NCI-H1105 treated with DMSO at 0.1 percent for 48 hours (cell line): Measurements from ENCODE around the gene ASAH2B.

Experiments used
- DNase-seq: peaks from one replicate; lab custom pipeline; 2025; lab: John Stamatoyannopoulos, UW

The ASAH2B gene

GRCh38 chr10:50798297-50798696 is 58.6 kb downstream of the ASAH2B start:
- DNase-seq: no peak

DNA sequence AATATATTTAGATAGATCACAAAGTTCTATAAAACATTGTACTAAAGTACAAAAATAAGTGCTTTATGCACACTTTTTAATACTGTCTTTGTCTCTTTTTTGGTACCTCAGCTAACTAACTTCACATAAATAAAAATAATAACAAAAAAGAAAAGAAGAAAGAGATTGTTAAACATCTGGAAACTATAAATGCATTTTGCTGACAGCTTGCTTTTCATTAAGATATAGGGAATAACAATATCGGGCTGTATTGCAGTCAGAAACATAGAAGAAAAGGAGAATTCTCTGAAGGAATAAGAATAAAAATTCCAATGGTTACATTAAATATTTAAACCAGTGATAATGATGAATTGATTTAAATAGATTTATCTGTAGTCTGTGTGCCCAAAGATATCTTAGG is 59.9 kb downstream of the ASAH2B start:
- no peak for DNase-seq

DNA sequence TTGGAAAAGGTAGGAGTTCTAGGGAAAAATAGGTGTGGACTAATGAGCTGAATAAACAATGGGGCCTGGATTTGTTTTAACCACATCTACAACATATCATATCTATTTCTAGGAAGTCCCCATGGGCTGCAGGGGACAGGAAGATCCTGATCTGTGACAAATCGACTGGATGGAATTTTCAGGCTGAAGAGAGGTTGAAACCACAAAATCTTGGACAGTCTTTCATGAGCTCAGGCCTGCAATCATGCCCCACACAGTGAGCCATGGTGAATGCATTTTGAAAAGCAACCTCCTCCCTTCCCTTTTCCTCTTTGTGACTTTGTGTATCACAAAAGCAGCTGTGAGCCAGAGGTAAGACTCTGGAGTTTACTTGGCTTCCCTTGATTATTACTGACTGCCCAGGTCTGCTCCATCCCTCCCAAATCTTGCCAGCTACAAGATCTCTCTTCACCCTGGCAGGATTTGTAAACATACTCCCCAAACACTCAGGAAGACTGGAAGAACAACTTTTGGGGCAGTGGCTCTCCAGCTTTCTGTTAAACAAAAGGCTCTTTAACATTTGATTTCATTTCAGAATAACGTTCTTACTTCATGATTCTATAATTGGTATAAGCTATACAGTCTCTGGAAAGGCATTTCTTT is 66.4 kb downstream of the ASAH2B start:
- no peak for DNase-seq

GRCh38 chr10:50807851-50808776 is 68.4 kb downstream of the ASAH2B start:
- no peak for DNase-seq
